Measurements from ENCODE around the gene FAM43B. TPM values are rescaled to one million over a fixed set of nuclear protein-coding genes. Genes with fewer than 3 reads are reported as not detected.

The FAM43B gene
- total and polyA plus RNA-seq, 3 donors from 2014 or later, result 0.66 to 1.3 (median 1.1) TPM

DNA sequence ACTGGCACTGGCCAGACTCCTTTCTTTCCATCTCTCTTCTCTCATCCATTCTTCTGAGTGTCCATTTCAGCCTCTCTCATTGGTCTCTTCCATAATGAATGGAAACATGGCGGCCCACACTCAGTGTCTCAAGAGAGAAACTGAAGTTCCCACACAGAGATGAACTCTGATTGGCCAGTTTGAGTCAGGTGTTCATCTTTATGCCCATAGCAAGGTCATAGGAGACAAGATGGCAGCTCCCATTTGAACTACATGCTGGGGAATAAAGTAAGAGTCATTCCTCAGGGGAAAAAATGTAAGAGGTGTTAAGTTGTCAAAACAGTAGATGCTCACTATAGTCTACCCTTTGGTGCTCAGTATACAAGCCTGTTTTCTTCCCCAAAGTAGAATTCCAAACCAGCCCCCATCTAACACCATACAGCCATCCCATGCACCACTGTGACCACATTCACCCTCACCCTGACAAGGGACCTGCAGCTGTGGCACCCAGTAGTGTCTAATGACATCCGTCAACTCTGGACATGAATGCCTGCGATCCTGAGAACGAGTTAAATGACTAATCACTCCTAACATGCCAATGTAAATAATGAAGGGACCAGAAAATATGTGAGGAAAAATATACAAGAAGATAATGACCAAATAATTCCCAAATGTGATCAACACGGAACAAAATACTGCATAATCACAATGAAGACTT lies 48.9 kb downstream of the FAM43B start:
- TF ChIP-seq, protein P1, sequence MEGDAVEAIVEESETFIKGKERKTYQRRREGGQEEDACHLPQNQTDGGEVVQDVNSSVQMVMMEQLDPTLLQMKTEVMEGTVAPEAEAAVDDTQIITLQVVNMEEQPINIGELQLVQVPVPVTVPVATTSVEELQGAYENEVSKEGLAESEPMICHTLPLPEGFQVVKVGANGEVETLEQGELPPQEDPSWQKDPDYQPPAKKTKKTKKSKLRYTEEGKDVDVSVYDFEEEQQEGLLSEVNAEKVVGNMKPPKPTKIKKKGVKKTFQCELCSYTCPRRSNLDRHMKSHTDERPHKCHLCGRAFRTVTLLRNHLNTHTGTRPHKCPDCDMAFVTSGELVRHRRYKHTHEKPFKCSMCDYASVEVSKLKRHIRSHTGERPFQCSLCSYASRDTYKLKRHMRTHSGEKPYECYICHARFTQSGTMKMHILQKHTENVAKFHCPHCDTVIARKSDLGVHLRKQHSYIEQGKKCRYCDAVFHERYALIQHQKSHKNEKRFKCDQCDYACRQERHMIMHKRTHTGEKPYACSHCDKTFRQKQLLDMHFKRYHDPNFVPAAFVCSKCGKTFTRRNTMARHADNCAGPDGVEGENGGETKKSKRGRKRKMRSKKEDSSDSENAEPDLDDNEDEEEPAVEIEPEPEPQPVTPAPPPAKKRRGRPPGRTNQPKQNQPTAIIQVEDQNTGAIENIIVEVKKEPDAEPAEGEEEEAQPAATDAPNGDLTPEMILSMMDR (IDR thresholded peaks at IDR 0.05), result no peak
- no peaks in the 10 kb centered on the region for H3K36me3 ChIP-seq (ENCODE audit: low read depth, missing control alignments)
- no peaks in the 10 kb centered on the region for H3K9me3 ChIP-seq
- intact Hi-C loops (cut with DNase I; ENCODE audit: low total_unique reads), result no loop called here
- 47 to 61% methylated on average over 5 of the region's 5 CpGs for WGBS, 2 donors
- H3K4me3 ChIP-seq, result no peak overlapping the region
- no peaks in the 10 kb centered on the region for H3K4me1 ChIP-seq
- H3K27ac ChIP-seq, result no peak overlapping the region
- peak; percentile 38 for DNase-seq
- H3K27me3 ChIP-seq, result no peaks in the 10 kb centered on the region

DNA sequence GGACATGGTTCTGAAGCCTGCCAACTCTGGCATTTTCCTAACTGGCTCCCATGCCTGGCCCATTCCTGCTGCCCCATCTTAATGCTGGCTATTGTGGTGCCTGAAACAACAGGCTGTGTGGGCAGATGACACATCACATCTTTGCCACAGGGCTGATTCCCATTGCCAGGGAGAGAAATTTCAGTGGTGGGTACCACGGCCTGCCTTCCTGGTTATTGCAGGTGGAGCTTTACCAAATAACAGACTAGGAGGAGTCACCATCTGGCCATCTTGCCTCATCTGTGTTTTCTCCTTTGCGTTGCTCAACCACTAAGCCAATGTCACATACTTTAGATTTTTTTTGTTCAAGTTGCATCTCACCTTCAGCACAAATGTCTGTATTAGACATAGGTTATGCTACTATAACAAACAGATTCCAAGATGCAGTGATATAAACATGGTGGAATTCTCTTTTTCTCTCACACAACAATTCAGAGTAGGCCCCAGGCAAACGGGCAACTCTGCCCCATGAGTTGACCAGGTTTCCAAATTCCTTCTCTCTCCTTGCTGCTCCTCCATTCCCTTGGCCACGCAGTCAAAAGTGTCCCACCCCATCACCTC lies 50.6 kb downstream of the FAM43B start:
- DNase-seq, result no peak
- intact Hi-C loops (cut with DNase I; ENCODE audit: low total_unique reads), result no loop called here
- H3K4me3 ChIP-seq, result no peak overlapping the region
- H3K27ac ChIP-seq, result no peak overlapping the region
- no peaks in the 10 kb centered on the region for H3K9me3 ChIP-seq
- WGBS, 2 donors, result 94 to 97% methylated on average over 3 to 4 of the region's 4 CpGs
- TF ChIP-seq, protein P1 (IDR thresholded peaks at IDR 0.05), result no peak
- no peak for TF ChIP-seq POLR2A (IDR thresholded peaks at IDR 0.05)
- H3K27me3 ChIP-seq, result no peaks in the 10 kb centered on the region
- no peaks in the 10 kb centered on the region for H3K36me3 ChIP-seq (ENCODE audit: low read depth, missing control alignments)
- no peaks in the 10 kb centered on the region for H3K4me1 ChIP-seq

DNA sequence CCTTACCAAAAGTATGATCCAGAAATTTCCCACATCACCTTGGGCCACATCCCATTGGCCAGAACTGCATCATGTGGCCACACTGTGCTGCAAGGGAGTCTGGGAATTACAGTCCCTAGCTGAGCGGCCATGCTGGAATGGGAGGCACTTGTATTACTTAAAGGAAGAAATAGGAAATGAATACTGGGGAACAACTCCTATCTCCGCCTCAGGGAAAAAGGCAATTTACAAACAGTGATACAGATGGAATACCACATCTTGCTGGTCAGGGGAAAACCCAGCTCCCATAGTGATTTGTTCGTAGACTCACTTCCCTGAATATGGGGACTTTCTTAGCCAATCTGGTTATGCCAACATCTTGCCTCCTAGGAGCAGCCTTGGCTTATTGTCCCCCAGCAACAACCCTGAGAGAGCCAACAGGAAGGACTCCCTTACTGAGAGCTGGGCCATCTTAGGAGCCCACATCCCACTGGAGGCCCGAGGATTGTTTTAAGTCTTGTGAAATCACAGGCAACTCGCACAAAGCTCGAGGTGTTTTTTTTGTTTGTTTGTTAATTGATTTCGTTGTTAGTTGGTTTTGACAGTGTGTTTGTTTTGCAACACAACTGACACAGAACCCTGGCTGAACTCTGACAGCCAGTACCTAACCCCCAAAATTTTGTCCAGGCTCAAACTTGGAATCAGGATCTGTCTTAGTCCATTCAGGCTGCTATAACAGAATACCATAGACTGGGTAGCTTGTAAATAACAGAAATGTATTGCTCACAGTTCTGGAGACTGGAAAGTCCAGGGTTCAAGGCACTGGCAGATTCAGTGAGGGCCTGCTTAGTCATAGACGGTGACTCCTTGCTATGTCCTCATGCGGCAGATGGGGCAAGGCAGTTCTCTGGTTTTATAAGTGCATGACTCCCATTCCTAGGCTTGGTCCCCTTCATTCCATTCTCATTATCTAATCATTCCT lies 51.4 kb downstream of the FAM43B start:
- no peaks in the 10 kb centered on the region for H3K36me3 ChIP-seq (ENCODE audit: low read depth, missing control alignments)
- no peak overlapping the region for H3K27ac ChIP-seq
- intact Hi-C loops (cut with DNase I; ENCODE audit: low total_unique reads), result no loop called here
- TF ChIP-seq, protein P1 (IDR thresholded peaks at IDR 0.05), result no peak
- TF ChIP-seq POLR2A (IDR thresholded peaks at IDR 0.05), result no peak
- H3K27me3 ChIP-seq, result no peaks in the 10 kb centered on the region
- H3K9me3 ChIP-seq, result no peaks in the 10 kb centered on the region
- no peaks in the 10 kb centered on the region for H3K4me1 ChIP-seq
- WGBS, 2 donors, result 92 to 96% methylated on average over 9 of the region's 9 CpGs
- DNase-seq, result no peak
- no peak overlapping the region for H3K4me3 ChIP-seq

Other genes starting within 250 kb of the FAM43B start
- gene CAMK2N1, start 66.4 kb upstream of the FAM43B start, total RNA-seq, result 1 to 10 TPM; 7.8 to 9.5 TPM
- gene CAMK2N1, start 66.4 kb upstream of the FAM43B start, polyA plus RNA-seq (ENCODE audit: insufficient read depth, low read depth, low replicate concordance), result 12.3 TPM
- gene MUL1, start 44.4 kb upstream of the FAM43B start, total RNA-seq, result 10 to 100 TPM; 22.4 to 32.0 TPM
- 28.9 TPM for gene MUL1, start 44.4 kb upstream of the FAM43B start, polyA plus RNA-seq (ENCODE audit: insufficient read depth, low read depth, low replicate concordance)
- 1 to 10 TPM in 1 of 2 donors, under 1 TPM in 1; 0.81 to 2.0 TPM for gene CDA, start 36.5 kb downstream of the FAM43B start, total RNA-seq
- gene CDA, start 36.5 kb downstream of the FAM43B start, polyA plus RNA-seq (ENCODE audit: insufficient read depth, low read depth, low replicate concordance), result 2.5 TPM
- 100 to 1,000 TPM; 157 to 168 TPM for gene PINK1, start 80.9 kb downstream of the FAM43B start, total RNA-seq
- gene PINK1, start 80.9 kb downstream of the FAM43B start, polyA plus RNA-seq (ENCODE audit: insufficient read depth, low read depth, low replicate concordance), result 340 TPM
- gene DDOST, start 108.8 kb downstream of the FAM43B start, total RNA-seq, result 100 to 1,000 TPM; 207 to 275 TPM
- 237 TPM for gene DDOST, start 108.8 kb downstream of the FAM43B start, polyA plus RNA-seq (ENCODE audit: insufficient read depth, low read depth, low replicate concordance)
- 10 to 100 TPM; 36.1 to 80.2 TPM for gene KIF17, start 165.4 kb downstream of the FAM43B start, total RNA-seq
- gene KIF17, start 165.4 kb downstream of the FAM43B start, polyA plus RNA-seq (ENCODE audit: insufficient read depth, low read depth, low replicate concordance), result 54.1 TPM
- 1 to 10 TPM; 4.2 to 5.8 TPM for gene SH2D5, start 180.1 kb downstream of the FAM43B start, total RNA-seq
- gene SH2D5, start 180.1 kb downstream of the FAM43B start, polyA plus RNA-seq (ENCODE audit: insufficient read depth, low read depth, low replicate concordance), result 5.1 TPM
- gene HP1BP3, start 234.7 kb downstream of the FAM43B start, total RNA-seq, result 100 to 1,000 TPM; 347 to 401 TPM
- 165 TPM for gene HP1BP3, start 234.7 kb downstream of the FAM43B start, polyA plus RNA-seq (ENCODE audit: insufficient read depth, low read depth, low replicate concordance)